NCI-H446 (cell line): ENCODE data around the gene KRTAP6-1.

ENCODE experiments used
- DNase-seq, 2 experiments: peaks; one replicate each; lab custom pipeline; 2025; lab: John Stamatoyannopoulos, UW

Gene KRTAP6-1

GRCh38 chr21:30613836-30614235 lies at the start of gene KRTAP6-1:
TSS of gene KRTAP6-1 (minus strand) at chr21:30613930. CDS start at chr21:30613904, 26 bp downstream.
- no peak for DNase-seq

- no peak for DNase-seq
Observed at GRCh38 chr21:30652891-30653290, 39.2 kb upstream of the KRTAP6-1 start.

- no peak for DNase-seq
Observed at GRCh38 chr21:30646904-30647414, 33.2 kb upstream of the KRTAP6-1 start.

GRCh38 chr21:30642564-30642963 lies 28.8 kb upstream of the KRTAP6-1 start, which contains the start of gene KRTAP20-3:
TSS of gene KRTAP20-3 (plus strand) at chr21:30642864.
- DNase-seq, result no peak

- DNase-seq, result no peak
Observed at GRCh38 chr21:30638686-30639085, 25.0 kb upstream of the KRTAP6-1 start.

GRCh38 chr21:30634906-30635305 lies 21.2 kb upstream of the KRTAP6-1 start, which contains the start of gene KRTAP20-2:
TSS of gene KRTAP20-2 (plus strand) at chr21:30635206. CDS start at chr21:30635264, 58 bp downstream.
- no peak for DNase-seq

GRCh38 chr21:30629200-30629599 lies 15.5 kb upstream of the KRTAP6-1 start:
- DNase-seq, result no peak

- DNase-seq, result no peak
Observed at GRCh38 chr21:30628109-30628508, 14.4 kb upstream of the KRTAP6-1 start.

GRCh38 chr21:30625449-30626165 lies 11.9 kb upstream of the KRTAP6-1 start:
- no peak for DNase-seq

- DNase-seq, result no peak
Observed at GRCh38 chr21:30623362-30623761, 9.6 kb upstream of the KRTAP6-1 start.

GRCh38 chr21:30620522-30620921 lies 6.8 kb upstream of the KRTAP6-1 start, which contains the start of gene KRTAP20-4:
TSS of gene KRTAP20-4 (plus strand) at chr21:30620627.
- no peak for DNase-seq

GRCh38 chr21:30620080-30620479 lies 6.3 kb upstream of the KRTAP6-1 start:
- DNase-seq, result no peak

GRCh38 chr21:30616125-30616524 lies 2.4 kb upstream of the KRTAP6-1 start, which contains the start of gene KRTAP20-1:
TSS of gene KRTAP20-1 (plus strand) at chr21:30616425. CDS start at chr21:30616455, 30 bp downstream.
- no peak for DNase-seq

- DNase-seq, result no peak
Observed at GRCh38 chr21:30615199-30615598, 1.5 kb upstream of the KRTAP6-1 start.

GRCh38 chr21:30612132-30612531 lies 1.6 kb downstream of the KRTAP6-1 start:
- DNase-seq, result no peak

GRCh38 chr21:30605968-30606367 lies 7.8 kb downstream of the KRTAP6-1 start:
- DNase-seq, result no peak

GRCh38 chr21:30600787-30601186 lies 12.9 kb downstream of the KRTAP6-1 start, which contains the start of gene KRTAP22-1:
TSS of gene KRTAP22-1 (plus strand) at chr21:30601087.
- DNase-seq, result no peak

- DNase-seq, result no peak
Observed at GRCh38 chr21:30598802-30599201, 14.9 kb downstream of the KRTAP6-1 start, which contains the start of gene KRTAP6-2. TSS of gene KRTAP6-2 (minus strand) at chr21:30598902. CDS start at chr21:30598874, 28 bp downstream.

GRCh38 chr21:30592140-30592539 lies 21.6 kb downstream of the KRTAP6-1 start, which contains the start of gene KRTAP6-3:
TSS of gene KRTAP6-3 (plus strand) at chr21:30592440. CDS start at chr21:30592446, 6 bp downstream.
- DNase-seq, result no peak

- no peak for DNase-seq
Observed at GRCh38 chr21:30590297-30590696, 23.4 kb downstream of the KRTAP6-1 start, which contains the start of gene KRTAP22-2. TSS of gene KRTAP22-2 (minus strand) at chr21:30590397.

GRCh38 chr21:30582870-30583269 lies 30.9 kb downstream of the KRTAP6-1 start:
- DNase-seq, result no peak

- DNase-seq, result peak; percentile 41 to 69
Observed at GRCh38 chr21:30580132-30580531, 33.6 kb downstream of the KRTAP6-1 start.

- peak; percentile 28 to 53 for DNase-seq
Observed at GRCh38 chr21:30579346-30579745, 34.4 kb downstream of the KRTAP6-1 start.
